ENCODE data around the gene SLC27A5. TPM values are rescaled to one million over a fixed set of nuclear protein-coding genes. Genes with fewer than 3 reads are reported as not detected.

Gene SLC27A5
- total and polyA plus RNA-seq, 2 experiments from 2014 or later, result 16.2 to 35.5 TPM

DNA sequence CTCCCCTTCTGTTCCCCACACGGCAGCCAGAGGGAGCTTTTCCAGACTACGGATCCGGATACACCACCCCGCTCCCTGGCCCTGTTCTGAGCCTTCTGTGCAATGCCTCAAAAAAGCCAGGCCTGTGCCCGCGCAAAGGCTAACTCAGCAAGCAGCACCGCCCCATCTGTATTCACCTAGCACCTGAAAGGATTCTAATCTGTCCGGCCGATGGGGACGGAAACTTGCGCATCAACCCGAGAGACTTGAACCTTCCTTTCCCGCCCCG is 7.2 kb upstream of the SLC27A5 start:
- no peaks in the 10 kb centered on the region for H3K27me3 ChIP-seq (ENCODE audit: insufficient read depth)
- H3F3A ChIP-seq (replicated peaks; ENCODE audit: low read depth), result peaks cover 31% of the 10 kb centered on the region
- H2AFZ ChIP-seq, result peak overlapping the region; percentile 88; the same call in 1 of the 2 replicates
- H3K36me3 Mint-ChIP-seq (ENCODE audit: low read depth), result peaks cover 20% of the 10 kb centered on the region
- peak; percentile 92 for DNase-seq (ENCODE audit: low spot score)
- H3K27ac Mint-ChIP-seq, result peak overlapping the region; percentile 98
- H3K27ac ChIP-seq (ENCODE audit: low read depth), result peak overlapping the region; percentile 97
- H3K4me3 Mint-ChIP-seq, result peak overlapping the region; percentile 86
- peak overlapping the region; percentile 85 for H3K4me2 ChIP-seq
- no peaks in the 10 kb centered on the region; the same call in 2 of the 3 replicates for H3K9me3 Mint-ChIP-seq
- no peaks in the 10 kb centered on the region for H3K9me2 ChIP-seq (ENCODE audit: insufficient read depth)
- peak overlapping the region; percentile 94 for H3K4me3 ChIP-seq
- peaks cover 11% of the 10 kb centered on the region; the same call in 1 of the 2 replicates for H3K79me2 ChIP-seq (replicated peaks; ENCODE audit: insufficient read depth)
- TF ChIP-seq, protein P1, sequence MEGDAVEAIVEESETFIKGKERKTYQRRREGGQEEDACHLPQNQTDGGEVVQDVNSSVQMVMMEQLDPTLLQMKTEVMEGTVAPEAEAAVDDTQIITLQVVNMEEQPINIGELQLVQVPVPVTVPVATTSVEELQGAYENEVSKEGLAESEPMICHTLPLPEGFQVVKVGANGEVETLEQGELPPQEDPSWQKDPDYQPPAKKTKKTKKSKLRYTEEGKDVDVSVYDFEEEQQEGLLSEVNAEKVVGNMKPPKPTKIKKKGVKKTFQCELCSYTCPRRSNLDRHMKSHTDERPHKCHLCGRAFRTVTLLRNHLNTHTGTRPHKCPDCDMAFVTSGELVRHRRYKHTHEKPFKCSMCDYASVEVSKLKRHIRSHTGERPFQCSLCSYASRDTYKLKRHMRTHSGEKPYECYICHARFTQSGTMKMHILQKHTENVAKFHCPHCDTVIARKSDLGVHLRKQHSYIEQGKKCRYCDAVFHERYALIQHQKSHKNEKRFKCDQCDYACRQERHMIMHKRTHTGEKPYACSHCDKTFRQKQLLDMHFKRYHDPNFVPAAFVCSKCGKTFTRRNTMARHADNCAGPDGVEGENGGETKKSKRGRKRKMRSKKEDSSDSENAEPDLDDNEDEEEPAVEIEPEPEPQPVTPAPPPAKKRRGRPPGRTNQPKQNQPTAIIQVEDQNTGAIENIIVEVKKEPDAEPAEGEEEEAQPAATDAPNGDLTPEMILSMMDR (conservative IDR thresholded peaks at IDR 0.05; ENCODE audit: low read depth in 2 of 2), result peak; percentile 56 to 78
- TF ChIP-seq, protein P2, sequence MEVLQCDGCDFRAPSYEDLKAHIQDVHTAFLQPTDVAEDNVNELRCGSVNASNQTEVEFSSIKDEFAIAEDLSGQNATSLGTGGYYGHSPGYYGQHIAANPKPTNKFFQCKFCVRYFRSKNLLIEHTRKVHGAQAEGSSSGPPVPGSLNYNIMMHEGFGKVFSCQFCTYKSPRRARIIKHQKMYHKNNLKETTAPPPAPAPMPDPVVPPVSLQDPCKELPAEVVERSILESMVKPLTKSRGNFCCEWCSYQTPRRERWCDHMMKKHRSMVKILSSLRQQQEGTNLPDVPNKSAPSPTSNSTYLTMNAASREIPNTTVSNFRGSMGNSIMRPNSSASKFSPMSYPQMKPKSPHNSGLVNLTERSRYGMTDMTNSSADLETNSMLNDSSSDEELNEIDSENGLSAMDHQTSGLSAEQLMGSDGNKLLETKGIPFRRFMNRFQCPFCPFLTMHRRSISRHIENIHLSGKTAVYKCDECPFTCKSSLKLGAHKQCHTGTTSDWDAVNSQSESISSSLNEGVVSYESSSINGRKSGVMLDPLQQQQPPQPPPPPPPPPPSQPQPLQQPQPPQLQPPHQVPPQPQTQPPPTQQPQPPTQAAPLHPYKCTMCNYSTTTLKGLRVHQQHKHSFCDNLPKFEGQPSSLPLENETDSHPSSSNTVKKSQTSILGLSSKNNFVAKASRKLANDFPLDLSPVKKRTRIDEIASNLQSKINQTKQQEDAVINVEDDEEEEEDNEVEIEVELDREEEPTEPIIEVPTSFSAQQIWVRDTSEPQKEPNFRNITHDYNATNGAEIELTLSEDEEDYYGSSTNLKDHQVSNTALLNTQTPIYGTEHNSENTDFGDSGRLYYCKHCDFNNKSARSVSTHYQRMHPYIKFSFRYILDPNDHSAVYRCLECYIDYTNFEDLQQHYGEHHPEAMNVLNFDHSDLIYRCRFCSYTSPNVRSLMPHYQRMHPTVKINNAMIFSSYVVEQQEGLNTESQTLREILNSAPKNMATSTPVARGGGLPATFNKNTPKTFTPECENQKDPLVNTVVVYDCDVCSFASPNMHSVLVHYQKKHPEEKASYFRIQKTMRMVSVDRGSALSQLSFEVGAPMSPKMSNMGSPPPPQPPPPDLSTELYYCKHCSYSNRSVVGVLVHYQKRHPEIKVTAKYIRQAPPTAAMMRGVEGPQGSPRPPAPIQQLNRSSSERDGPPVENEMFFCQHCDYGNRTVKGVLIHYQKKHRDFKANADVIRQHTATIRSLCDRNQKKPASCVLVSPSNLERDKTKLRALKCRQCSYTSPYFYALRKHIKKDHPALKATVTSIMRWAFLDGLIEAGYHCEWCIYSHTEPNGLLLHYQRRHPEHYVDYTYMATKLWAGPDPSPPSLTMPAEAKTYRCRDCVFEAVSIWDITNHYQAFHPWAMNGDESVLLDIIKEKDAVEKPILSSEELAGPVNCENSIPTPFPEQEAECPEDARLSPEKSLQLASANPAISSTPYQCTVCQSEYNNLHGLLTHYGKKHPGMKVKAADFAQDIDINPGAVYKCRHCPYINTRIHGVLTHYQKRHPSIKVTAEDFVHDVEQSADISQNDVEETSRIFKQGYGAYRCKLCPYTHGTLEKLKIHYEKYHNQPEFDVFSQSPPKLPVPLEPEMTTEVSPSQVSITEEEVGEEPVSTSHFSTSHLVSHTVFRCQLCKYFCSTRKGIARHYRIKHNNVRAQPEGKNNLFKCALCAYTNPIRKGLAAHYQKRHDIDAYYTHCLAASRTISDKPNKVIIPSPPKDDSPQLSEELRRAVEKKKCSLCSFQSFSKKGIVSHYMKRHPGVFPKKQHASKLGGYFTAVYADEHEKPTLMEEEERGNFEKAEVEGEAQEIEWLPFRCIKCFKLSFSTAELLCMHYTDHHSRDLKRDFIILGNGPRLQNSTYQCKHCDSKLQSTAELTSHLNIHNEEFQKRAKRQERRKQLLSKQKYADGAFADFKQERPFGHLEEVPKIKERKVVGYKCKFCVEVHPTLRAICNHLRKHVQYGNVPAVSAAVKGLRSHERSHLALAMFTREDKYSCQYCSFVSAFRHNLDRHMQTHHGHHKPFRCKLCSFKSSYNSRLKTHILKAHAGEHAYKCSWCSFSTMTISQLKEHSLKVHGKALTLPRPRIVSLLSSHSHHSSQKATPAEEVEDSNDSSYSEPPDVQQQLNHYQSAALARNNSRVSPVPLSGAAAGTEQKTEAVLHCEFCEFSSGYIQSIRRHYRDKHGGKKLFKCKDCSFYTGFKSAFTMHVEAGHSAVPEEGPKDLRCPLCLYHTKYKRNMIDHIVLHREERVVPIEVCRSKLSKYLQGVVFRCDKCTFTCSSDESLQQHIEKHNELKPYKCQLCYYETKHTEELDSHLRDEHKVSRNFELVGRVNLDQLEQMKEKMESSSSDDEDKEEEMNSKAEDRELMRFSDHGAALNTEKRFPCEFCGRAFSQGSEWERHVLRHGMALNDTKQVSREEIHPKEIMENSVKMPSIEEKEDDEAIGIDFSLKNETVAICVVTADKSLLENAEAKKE (CRISPR knock-in tag; IDR thresholded peaks at IDR 0.05), result no peak
- TF ChIP-seq EZH2 (IDR thresholded peaks at IDR 0.05; ENCODE audit: low read depth, unreplicated experiment) (no peak), ZNF114 (CRISPR knock-in tag; IDR thresholded peaks at IDR 0.05) (no peak), CREB1 (CRISPR knock-in tag; IDR thresholded peaks at IDR 0.05; ENCODE audit: low read depth) (no peak), JUNB (IDR thresholded peaks at IDR 0.05; ENCODE audit: unreplicated experiment) (no peak), EZH2phosphoT487 (IDR thresholded peaks at IDR 0.05; ENCODE audit: unreplicated experiment) (no peak), NANOG (IDR thresholded peaks at IDR 0.05; ENCODE audit: borderline replicate concordance) (no peak), POLR2AphosphoS5 (IDR thresholded peaks at IDR 0.05; ENCODE audit: low read depth) (peak; percentile 27; the same call in 1 of the 2 replicates)
- TF ChIP-seq, protein P3, sequence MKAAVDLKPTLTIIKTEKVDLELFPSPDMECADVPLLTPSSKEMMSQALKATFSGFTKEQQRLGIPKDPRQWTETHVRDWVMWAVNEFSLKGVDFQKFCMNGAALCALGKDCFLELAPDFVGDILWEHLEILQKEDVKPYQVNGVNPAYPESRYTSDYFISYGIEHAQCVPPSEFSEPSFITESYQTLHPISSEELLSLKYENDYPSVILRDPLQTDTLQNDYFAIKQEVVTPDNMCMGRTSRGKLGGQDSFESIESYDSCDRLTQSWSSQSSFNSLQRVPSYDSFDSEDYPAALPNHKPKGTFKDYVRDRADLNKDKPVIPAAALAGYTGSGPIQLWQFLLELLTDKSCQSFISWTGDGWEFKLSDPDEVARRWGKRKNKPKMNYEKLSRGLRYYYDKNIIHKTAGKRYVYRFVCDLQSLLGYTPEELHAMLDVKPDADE (IDR thresholded peaks at IDR 0.05), result no peak
- peak; percentile 49 for ATAC-seq
- H3K36me3 ChIP-seq (ENCODE audit: insufficient read depth), result no peaks in the 10 kb centered on the region
- H3K27me3 Mint-ChIP-seq (ENCODE audit: insufficient read depth, low read depth, poor library complexity), result peaks cover 39% of the 10 kb centered on the region
- H3K4me1 ChIP-seq (ENCODE audit: insufficient read depth), result peaks cover 36% of the 10 kb centered on the region
- H3K4me1 Mint-ChIP-seq, result peaks cover 49% of the 10 kb centered on the region
- H4K20me1 ChIP-seq (replicated peaks; ENCODE audit: insufficient read depth), result no peaks in the 10 kb centered on the region

All from GM23338 (cell line).